HFFc6 (cell line): ENCODE results near the gene PLEKHG4B. TPM values are rescaled to one million over a fixed set of nuclear protein-coding genes. Genes with fewer than 3 reads are reported as not detected.

Source experiments
- DNase-seq: peaks from one replicate; pipeline ENCODE4 v3.0.0-alpha.2; 2018
- H3K27ac Mint-ChIP-seq: 2 replicates; pipeline ENCODE4 v1.8.0; 2020; ENCODE audit warnings: mild to moderate bottlenecking, mixed read lengths
- H3K27me3 Mint-ChIP-seq: 2 replicates; pipeline ENCODE4 v1.8.0; 2021; ENCODE audit warnings: mild to moderate bottlenecking, moderate library complexity, mixed read lengths; ENCODE audit not compliant: insufficient read depth
- H3K36me3 Mint-ChIP-seq: 2 replicates; pipeline ENCODE4 v1.8.0; 2021; ENCODE audit warnings: low read depth, mixed read lengths
- H3K4me1 Mint-ChIP-seq: 2 replicates; pipeline ENCODE4 v1.8.0; 2020; ENCODE audit warnings: low read depth, mixed read lengths
- H3K4me3 Mint-ChIP-seq: 2 replicates; pipeline ENCODE4 v1.8.0; 2020; ENCODE audit warnings: mild to moderate bottlenecking, moderate library complexity, mixed read lengths
- H3K9me3 Mint-ChIP-seq: 2 replicates; pipeline ENCODE4 v1.8.0; 2020; ENCODE audit warnings: mild to moderate bottlenecking, mixed read lengths
- CTCF ChIP-seq: fragments of 200-600 bp; sonication (generic); IDR thresholded peaks from 2 replicates; pipeline ENCODE4 v1.5.0; 2021; ENCODE audit warnings: antibody characterized with exemption, mild to moderate bottlenecking
- total RNA-seq, 6 experiments: library from RNA; stranded (reverse); fragmentation: NEBNext Ultra II Directional; extraction: Animal tissue kit (Norgen Biotek cat#: 25700); gene quantifications; 2 replicates in 1 of 6; 3 replicates in 5 of 6; pipeline ENCODE4 v1.2.3, GENCODE V29; 2021

The PLEKHG4B gene
- total RNA-seq, 6 experiments from 2014 or later = 0.66 to 4.3 (median 3.9) TPM

GRCh38 chr5:111171-111570, 19.2 kb downstream of the PLEKHG4B start:
- DNase-seq = no peak
- H3K4me1 Mint-ChIP-seq = no peaks in the 10 kb centered on the region
- peaks cover 45% of the 10 kb centered on the region for H3K27me3 Mint-ChIP-seq
- no peak overlapping the region for H3K27ac Mint-ChIP-seq
- no peaks in the 10 kb centered on the region; the same call in 1 of the 2 replicates for H3K9me3 Mint-ChIP-seq
- H3K36me3 Mint-ChIP-seq = no peaks in the 10 kb centered on the region; the same call in 1 of the 2 replicates
- no peak overlapping the region for H3K4me3 Mint-ChIP-seq
- no peak for TF ChIP-seq CTCF

GRCh38 chr5:119486-120097, 27.6 kb downstream of the PLEKHG4B start:
- H3K36me3 Mint-ChIP-seq = peaks cover 28% of the 10 kb centered on the region
- no peak for TF ChIP-seq CTCF
- H3K4me1 Mint-ChIP-seq = no peaks in the 10 kb centered on the region
- peaks cover 30% of the 10 kb centered on the region for H3K9me3 Mint-ChIP-seq
- no peak for DNase-seq
- H3K4me3 Mint-ChIP-seq = no peak overlapping the region
- peaks cover 31% of the 10 kb centered on the region for H3K27me3 Mint-ChIP-seq
- no peak overlapping the region for H3K27ac Mint-ChIP-seq

- Mint-ChIP-seq H3K36me3 (peaks cover 36% of the 10 kb centered on the region), H3K9me3 (peaks cover 38% of the 10 kb centered on the region), H3K4me3 (no peak overlapping the region), H3K4me1 (no peaks in the 10 kb centered on the region; the same call in 1 of the 2 replicates), H3K27me3 (peaks cover 24% of the 10 kb centered on the region), H3K27ac (no peak overlapping the region)
- DNase-seq = no peak
- no peak for TF ChIP-seq CTCF
Measured at GRCh38 chr5:121432-121831, 29.5 kb downstream of the PLEKHG4B start.

GRCh38 chr5:125815-126214, 33.8 kb downstream of the PLEKHG4B start:
- Mint-ChIP-seq H3K27me3 (peaks cover 21% of the 10 kb centered on the region; the same call in 1 of the 2 replicates), H3K36me3 (peaks cover 29% of the 10 kb centered on the region), H3K9me3 (peaks cover 29% of the 10 kb centered on the region), H3K4me3 (no peak overlapping the region), H3K27ac (no peak overlapping the region), H3K4me1 (peaks cover 17% of the 10 kb centered on the region)
- TF ChIP-seq CTCF = no peak
- no peak for DNase-seq

- Mint-ChIP-seq H3K36me3 (peaks cover 19% of the 10 kb centered on the region), H3K9me3 (peaks cover 19% of the 10 kb centered on the region), H3K27me3 (peaks cover 19% of the 10 kb centered on the region; the same call in 1 of the 2 replicates)
Measured at GRCh38 chr5:126806-127205, 34.8 kb downstream of the PLEKHG4B start.

More at GRCh38 chr5:126806-127205, 34.8 kb downstream of the PLEKHG4B start:
- Mint-ChIP-seq H3K4me3 (no peak overlapping the region), H3K27ac (no peak overlapping the region; the same call in 1 of the 2 replicates), H3K4me1 (peaks cover 24% of the 10 kb centered on the region)
- DNase-seq = no peak
- TF ChIP-seq CTCF = no peak
